Psoas muscle (tissue), 8 donors: ENCODE results near the gene PDIA5. TPM values are rescaled to one million over a fixed set of nuclear protein-coding genes. Genes with fewer than 3 reads are reported as not detected.

Experiments
- ATAC-seq, 4 donors: fragments of 200-7000 bp; cut with Tn5 transposase; one replicate each; pipeline ENCODE4 v1.9.1; 2020; ENCODE audit warnings: moderate library complexity in 3 of 4, mild to moderate bottlenecking in 2 of 4
- DNase-seq, 2 donors: peaks; one replicate each; pipeline ENCODE4 v3.0.0-alpha.2; 2020
- H3K27ac ChIP-seq: fragments of 200-600 bp; one replicate; pipeline ENCODE4 v1.8.0; 2022
- H3K27me3 ChIP-seq, 3 donors: fragments of 200-600 bp in 1 of 3; one replicate each; pipeline versions ENCODE4 v1.6.1 to v1.8.0; 2013 to 2022; ENCODE audit warnings: low read length in 2 of 3, mild to moderate bottlenecking in 2 of 3, moderate library complexity in 1 of 3; ENCODE audit not compliant: insufficient read depth in 3 of 3
- H3K36me3 ChIP-seq, 2 donors: fragments of 200-600 bp in 1 of 2; one replicate each; pipeline versions ENCODE4 v1.6.1 to v1.8.0; 2013 to 2022; ENCODE audit warnings: low read depth in 1 of 2, mild to moderate bottlenecking in 1 of 2, moderate library complexity in 1 of 2; ENCODE audit not compliant: insufficient read depth in 1 of 2
- H3K4me1 ChIP-seq: fragments of 200-600 bp; one replicate; pipeline ENCODE4 v1.8.0; 2022
- H3K4me3 ChIP-seq: fragments of 200-600 bp; one replicate; pipeline ENCODE4 v1.8.0; 2022; ENCODE audit warnings: mild to moderate bottlenecking
- H3K9me3 ChIP-seq: fragments of 200-600 bp; one replicate; pipeline ENCODE4 v1.8.0; 2022
- CTCF ChIP-seq: fragments of 200-600 bp; IDR thresholded peaks from one replicate; pipeline ENCODE4 v1.8.0; 2022; ENCODE audit warnings: antibody characterized with exemption
- WGBS, 3 donors: extraction: QIAGEN DNeasy Blood & Tissue Kit; methylation state at CpG; one replicate each; pipeline versions ENCODE4 v1.1.6 to v1.1.7; 2013; 5-methylcytosine and 5-hydroxymethylcytosine counted together
- intact Hi-C, 2 donors: fragments of 100-400 bp; cut with DNase I; formaldehyde crosslinking; loops; one replicate each; pipeline versions ENCODE4 v1.11.0 to v1.14.2; 2022
- polyA plus RNA-seq, 3 donors: library from polyadenylated mRNA; stranded (reverse); fragments of 200-250 nt; gene quantifications; one replicate each; pipeline ENCODE4 v1.2.3, GENCODE V29; 2013
- total RNA-seq, 4 donors: library from RNA; stranded (reverse); fragmentation: NEBNext Ultra II Directional in 2 of 4; extraction: Animal tissue kit (Norgen Biotek cat#: 25700) in 2 of 4; gene quantifications; one replicate each; pipeline versions ENCODE4 v1.2.1 to v1.2.4, GENCODE V29; 2021 to 2023
- donor health status: healthy with polysubstance abuse.
- donor health status: DM: no; HTN: no; CAD: no; lungs with moderate emphysema.
- donor health status: Bipolar disorder and iron deficiency.
- donor health status: healthy.
- donor health status: DM: yes; HTN: yes; CAD: no.
- donor health status: DM: no; HTN: no; CAD: no.
- donor health status: DM: no; HTN: no; CAD: no.
- donor health status: DM: yes; HTN: yes; CAD: no.

PDIA5 gene
- total and polyA plus RNA-seq, 7 donors = 2.9 to 6.4 (median 4.6) TPM

- ATAC-seq (no peak), DNase-seq (no peak)
- intact Hi-C loops = no loop called here
- Histone ChIP-seq H3K4me1 (peaks cover 20% of the 10 kb centered on the region), H3K36me3 (peaks cover 0 to 7% of the 10 kb centered on the region in 2 donors), H3K27ac (no peak overlapping the region), H3K27me3 (no peaks in the 10 kb centered on the region), H3K9me3 (no peaks in the 10 kb centered on the region), H3K4me3 (no peak overlapping the region)
- 87 to 90% (median 88%) methylated on average over 2 of the region's 2 CpGs for WGBS, 3 donors
- no peak for TF ChIP-seq CTCF
Observed at GRCh38 chr3:123088387-123088786, 21.6 kb downstream of the PDIA5 start.

GRCh38 chr3:123089611-123090331, 22.9 kb downstream of the PDIA5 start:
- Histone ChIP-seq H3K27ac (no peak overlapping the region), H3K4me1 (peaks cover 34% of the 10 kb centered on the region)

GRCh38 chr3:123090728-123091531, 24.1 kb downstream of the PDIA5 start:
- intact Hi-C loops = no loop called here
- H3K4me1 ChIP-seq = peaks cover 36% of the 10 kb centered on the region
- peaks cover 0 to 7% of the 10 kb centered on the region in 2 donors for H3K36me3 ChIP-seq
- no peak overlapping the region for H3K27ac ChIP-seq
- no peak overlapping the region for H3K4me3 ChIP-seq
- no peak for DNase-seq
- H3K9me3 ChIP-seq = no peaks in the 10 kb centered on the region
- H3K27me3 ChIP-seq = no peaks in the 10 kb centered on the region
- WGBS, 3 donors = 85 to 87% (median 87%) methylated on average over 12 of the region's 12 CpGs
- no peak for TF ChIP-seq CTCF
- no peak for ATAC-seq

More at GRCh38 chr3:123089611-123090331, 22.9 kb downstream of the PDIA5 start:
- Histone ChIP-seq H3K36me3 (peaks cover 0 to 7% of the 10 kb centered on the region in 2 donors), H3K9me3 (no peaks in the 10 kb centered on the region), H3K4me3 (no peak overlapping the region), H3K27me3 (no peaks in the 10 kb centered on the region)
- no peak for TF ChIP-seq CTCF
- 23 to 34% (median 25%) methylated on average over 12 of the region's 12 CpGs for whole genome bisulfite sequencing, 3 donors
- DNase-seq (peak; percentile 63 to 79), ATAC-seq (peak; percentile 71 to 92 (median 88))
- intact Hi-C loops = no loop called here

GRCh38 chr3:123092243-123092642, 25.4 kb downstream of the PDIA5 start:
- no peak for ATAC-seq
- DNase-seq = no peak
- no peak overlapping the region for H3K27ac ChIP-seq
- peaks cover 44% of the 10 kb centered on the region for H3K4me1 ChIP-seq
- 94 to 95% (median 94%) methylated on average over 3 of the region's 3 CpGs for WGBS, 3 donors
- H3K36me3 ChIP-seq = peaks cover 0 to 7% of the 10 kb centered on the region in 2 donors
- TF ChIP-seq CTCF = no peak
- H3K9me3 ChIP-seq = no peaks in the 10 kb centered on the region
- H3K4me3 ChIP-seq = no peak overlapping the region
- H3K27me3 ChIP-seq = no peaks in the 10 kb centered on the region
- intact Hi-C loops = no loop called here
